ENCODE data around the gene NPDC1. TPM values are rescaled to one million over a fixed set of nuclear protein-coding genes. Genes with fewer than 3 reads are reported as not detected.

The NPDC1 gene
- total RNA-seq, 1 experiment from 2014 or later = 73.9 TPM

DNA sequence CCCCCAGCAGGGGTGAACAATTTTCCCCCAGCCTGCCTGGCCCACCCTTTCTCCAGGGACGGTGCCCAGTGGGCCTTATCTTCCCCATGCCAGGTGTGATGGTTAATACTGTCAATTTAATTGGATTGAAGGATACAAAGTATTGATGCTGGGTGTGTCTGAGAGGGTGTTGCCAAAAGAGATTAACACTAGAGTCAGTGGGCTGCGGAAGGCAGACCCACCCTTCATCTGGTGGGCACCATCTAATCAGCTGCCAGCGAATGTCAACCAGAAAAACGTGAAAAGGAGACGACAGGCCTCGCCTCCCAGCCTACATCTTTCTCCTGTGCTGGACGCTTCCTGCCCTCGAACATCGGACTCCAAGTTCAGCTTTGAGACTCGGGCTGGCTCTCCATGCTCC lies 8.5 kb downstream of the NPDC1 start:
- H3K27me3 ChIP-seq (replicated peaks; ENCODE audit: insufficient read depth, low read depth, low read length, poor library complexity) = no peaks in the 10 kb centered on the region
- no peaks in the 10 kb centered on the region for H3K9me3 ChIP-seq (ENCODE audit: low read depth, low read length, poor library complexity, severe bottlenecking)
- ChIA-PET CTCF (interaction anchor here (0.6 kb wide), 1 partner anchor 188 kb away, joined by 4 read pairs; no protein-coding TSS in a partner anchor), POLR2A (ENCODE audit: low non-redundant PET) (no interaction called here)
- H3K4me1 ChIP-seq (ENCODE audit: insufficient read depth, low read length, poor library complexity, severe bottlenecking) = peaks cover 22% of the 10 kb centered on the region
- intact Hi-C loops (cut with micrococcal nuclease; ENCODE audit: unreplicated experiment) = no loop called here
- no peak overlapping the region for H3K4me3 ChIP-seq (ENCODE audit: low read depth, low read length, poor library complexity, severe bottlenecking)
- BruUV-seq (replicated peaks) = no TSS peak
- no peak overlapping the region for H3K27ac ChIP-seq (ENCODE audit: low read depth, low read length, poor library complexity, severe bottlenecking)
- TF ChIP-seq, protein P1, sequence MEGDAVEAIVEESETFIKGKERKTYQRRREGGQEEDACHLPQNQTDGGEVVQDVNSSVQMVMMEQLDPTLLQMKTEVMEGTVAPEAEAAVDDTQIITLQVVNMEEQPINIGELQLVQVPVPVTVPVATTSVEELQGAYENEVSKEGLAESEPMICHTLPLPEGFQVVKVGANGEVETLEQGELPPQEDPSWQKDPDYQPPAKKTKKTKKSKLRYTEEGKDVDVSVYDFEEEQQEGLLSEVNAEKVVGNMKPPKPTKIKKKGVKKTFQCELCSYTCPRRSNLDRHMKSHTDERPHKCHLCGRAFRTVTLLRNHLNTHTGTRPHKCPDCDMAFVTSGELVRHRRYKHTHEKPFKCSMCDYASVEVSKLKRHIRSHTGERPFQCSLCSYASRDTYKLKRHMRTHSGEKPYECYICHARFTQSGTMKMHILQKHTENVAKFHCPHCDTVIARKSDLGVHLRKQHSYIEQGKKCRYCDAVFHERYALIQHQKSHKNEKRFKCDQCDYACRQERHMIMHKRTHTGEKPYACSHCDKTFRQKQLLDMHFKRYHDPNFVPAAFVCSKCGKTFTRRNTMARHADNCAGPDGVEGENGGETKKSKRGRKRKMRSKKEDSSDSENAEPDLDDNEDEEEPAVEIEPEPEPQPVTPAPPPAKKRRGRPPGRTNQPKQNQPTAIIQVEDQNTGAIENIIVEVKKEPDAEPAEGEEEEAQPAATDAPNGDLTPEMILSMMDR (conservative IDR thresholded peaks at IDR 0.05; ENCODE audit: low read depth, low read length) = no peak
- no peak for TF ChIP-seq EZH2 (IDR thresholded peaks at IDR 0.05; ENCODE audit: borderline replicate concordance, low read depth, low read length, poor library complexity, severe bottlenecking)
- DNase-seq (ENCODE audit: low spot score) = no peak
- H3K36me3 ChIP-seq (ENCODE audit: insufficient read depth, low read length, poor library complexity, severe bottlenecking) = peaks cover 19% of the 10 kb centered on the region

DNA sequence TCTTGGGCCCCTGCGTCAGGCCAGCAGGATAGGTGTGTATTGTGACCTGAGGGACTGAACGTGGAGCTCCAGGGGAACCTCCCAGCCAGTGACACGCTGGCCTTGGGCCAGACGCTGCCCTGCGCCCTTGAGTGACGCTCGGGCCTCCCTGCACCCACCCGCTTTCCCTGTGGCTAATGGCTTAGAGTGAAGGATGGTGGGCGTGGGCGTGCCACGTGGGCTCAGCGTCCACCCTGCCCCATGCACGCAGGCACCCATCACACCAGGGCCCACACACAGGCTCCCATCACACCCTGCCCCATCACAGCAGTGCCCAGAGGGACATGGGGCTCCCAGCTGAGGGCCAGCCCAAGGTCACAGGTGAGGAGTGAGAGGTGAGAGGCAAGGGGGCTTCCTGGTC lies 8.9 kb downstream of the NPDC1 start:
- H3K27ac ChIP-seq (ENCODE audit: low read depth, low read length, poor library complexity, severe bottlenecking) = no peak overlapping the region
- no peak overlapping the region for H3K4me3 ChIP-seq (ENCODE audit: low read depth, low read length, poor library complexity, severe bottlenecking)
- H3K36me3 ChIP-seq (ENCODE audit: insufficient read depth, low read length, poor library complexity, severe bottlenecking) = peaks cover 19% of the 10 kb centered on the region
- no peak for DNase-seq (ENCODE audit: low spot score)
- no peaks in the 10 kb centered on the region for H3K9me3 ChIP-seq (ENCODE audit: low read depth, low read length, poor library complexity, severe bottlenecking)
- no peaks in the 10 kb centered on the region for H3K27me3 ChIP-seq (replicated peaks; ENCODE audit: insufficient read depth, low read depth, low read length, poor library complexity)
- H3K4me1 ChIP-seq (ENCODE audit: insufficient read depth, low read length, poor library complexity, severe bottlenecking) = peaks cover 22% of the 10 kb centered on the region
- ChIA-PET POLR2A (ENCODE audit: low non-redundant PET) (no interaction called here), CTCF (interaction anchor here (0.6 kb wide), 1 partner anchor 188 kb away, joined by 4 read pairs; no protein-coding TSS in a partner anchor)
- no TSS peak for BruUV-seq (replicated peaks)
- intact Hi-C loops (cut with micrococcal nuclease; ENCODE audit: unreplicated experiment) = no loop called here
- TF ChIP-seq, protein P1 (conservative IDR thresholded peaks at IDR 0.05; ENCODE audit: low read depth, low read length) = no peak
- no peak for TF ChIP-seq EZH2 (IDR thresholded peaks at IDR 0.05; ENCODE audit: borderline replicate concordance, low read depth, low read length, poor library complexity, severe bottlenecking)

DNA sequence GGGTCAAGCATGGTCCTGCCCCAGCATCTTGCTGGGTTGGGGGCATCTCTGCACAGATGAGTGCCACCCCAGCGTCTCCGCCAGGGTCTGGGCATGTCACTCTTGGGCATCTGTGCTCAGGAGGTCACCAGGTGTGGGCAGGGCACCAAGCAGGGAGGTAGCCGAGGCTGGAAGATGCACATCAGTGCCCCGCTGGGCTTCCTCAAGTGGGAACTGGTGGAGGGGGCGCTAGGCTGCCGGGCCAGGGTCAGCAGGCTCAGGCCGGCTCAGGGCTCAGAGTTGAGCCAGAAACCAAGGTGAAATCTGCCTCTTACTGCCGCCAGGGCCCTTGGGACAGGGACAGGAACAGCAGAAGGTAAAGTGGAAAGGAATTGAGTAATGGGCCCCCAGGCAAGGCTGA lies 10.0 kb downstream of the NPDC1 start:
- BruUV-seq (replicated peaks) = no TSS peak
- POLR2A ChIA-PET (ENCODE audit: low non-redundant PET) = no interaction called here
- H3K9me3 ChIP-seq (ENCODE audit: low read depth, low read length, poor library complexity, severe bottlenecking) = no peaks in the 10 kb centered on the region
- H3K4me3 ChIP-seq (ENCODE audit: low read depth, low read length, poor library complexity, severe bottlenecking) = no peak overlapping the region
- peaks cover 13% of the 10 kb centered on the region for H3K4me1 ChIP-seq (ENCODE audit: insufficient read depth, low read length, poor library complexity, severe bottlenecking)
- no peaks in the 10 kb centered on the region for H3K27me3 ChIP-seq (replicated peaks; ENCODE audit: insufficient read depth, low read depth, low read length, poor library complexity)
- no peak overlapping the region for H3K27ac ChIP-seq (ENCODE audit: low read depth, low read length, poor library complexity, severe bottlenecking)
- TF ChIP-seq, protein P1 (conservative IDR thresholded peaks at IDR 0.05; ENCODE audit: low read depth, low read length) = no peak
- TF ChIP-seq EZH2 (IDR thresholded peaks at IDR 0.05; ENCODE audit: borderline replicate concordance, low read depth, low read length, poor library complexity, severe bottlenecking) = no peak
- peaks cover 16% of the 10 kb centered on the region for H3K36me3 ChIP-seq (ENCODE audit: insufficient read depth, low read length, poor library complexity, severe bottlenecking)
- intact Hi-C loops (cut with micrococcal nuclease; ENCODE audit: unreplicated experiment) = loop anchor here (1.0 kb wide), 1 partner anchor 249 kb away; no protein-coding TSS in a partner anchor
- DNase-seq (ENCODE audit: low spot score) = no peak
- CTCF ChIA-PET = interaction anchor here (0.6 to 1.9 kb wide), 10 partner anchors 9 to 249 kb away, joined by 3 to 17 read pairs (median 3); partner anchors contain the start of genes NPDC1 and TMEM141

Data from A673 (cell line).